Endothelial cell of umbilical vein (primary cell): ENCODE results near the gene DPYD.

Source experiments
- EZH2 ChIP-seq: IDR thresholded peaks from 2 replicates; pipeline ENCODE4 v1.6.1; 2012; ENCODE audit warnings: borderline replicate concordance, low read depth, mild to moderate bottlenecking, moderate library complexity, low read length, inconsistent platforms; ENCODE audit not compliant: severe bottlenecking
- JUN ChIP-seq: IDR thresholded peaks from 2 replicates; pipeline ENCODE4 v1.6.1; 2011; ENCODE audit warnings: borderline replicate concordance, low read depth; ENCODE audit not compliant: insufficient read length, insufficient read depth
- POLR2A ChIP-seq: IDR thresholded peaks from 2 replicates; pipeline ENCODE4 v1.6.1; 2012; ENCODE audit warnings: low read depth, mild to moderate bottlenecking, control low read depth, low read length
- POLR2AphosphoS5 ChIP-seq: IDR thresholded peaks from 2 replicates; pipeline ENCODE4 v1.6.1; 2012; ENCODE audit warnings: low read depth, mild to moderate bottlenecking, control low read depth, low read length, moderate library complexity; ENCODE audit not compliant: insufficient read depth

DNA sequence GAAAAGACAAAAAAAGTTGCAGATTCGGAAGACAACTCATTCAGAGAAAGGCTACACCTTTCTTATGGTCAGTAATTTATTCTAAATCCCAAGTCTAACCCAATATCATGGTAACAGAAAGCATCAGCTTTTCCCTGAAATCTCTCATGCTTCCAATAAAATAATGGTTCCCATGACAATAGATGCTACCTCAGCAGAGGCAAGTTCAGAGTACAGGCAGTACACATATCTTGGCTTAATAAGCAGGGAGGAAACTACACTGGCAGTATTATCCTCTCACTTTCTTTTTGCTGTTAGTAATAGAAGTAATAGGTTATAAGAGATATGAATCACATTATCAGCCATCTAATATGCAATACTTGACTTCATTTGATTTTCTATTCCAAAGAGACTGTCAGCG is 137.1 kb downstream of the DPYD start:
- TF ChIP-seq POLR2A: no peak
- no peak for TF ChIP-seq JUN
- TF ChIP-seq EZH2: no peak
- no peak for TF ChIP-seq POLR2AphosphoS5
